ENCODE results near the gene PTTG1IP.

- TF ChIP-seq EZH2 (IDR thresholded peaks at IDR 0.05) (no peak), POLR2AphosphoS5 (IDR thresholded peaks at IDR 0.05; ENCODE audit: borderline replicate concordance, low read depth, low read length) (no peak), FOXP2 (optimal IDR thresholded peaks at IDR 0.05; ENCODE audit: control extremely low read depth, extremely low read length, insufficient read depth) (no peak)
These were observed 53.9 kb downstream of the PTTG1IP start for GRCh38 chr21:44819283-44820243.
